ENCODE results near the gene C2orf74. TPM values are rescaled to one million over a fixed set of nuclear protein-coding genes. Genes with fewer than 3 reads are reported as not detected.
"Not testable (repeated sequence)": the region's sequence is repeated elsewhere in the genome, so short reads cannot be mapped to it uniquely, and the experiment has no call there.

The C2orf74 gene
- 10.5 and 13.4 TPM in 2 replicates for total RNA-seq (2014; rRNA removed; shearing (Covaris generic))

GRCh38 chr2:61161888-61162287 lies at the start of gene C2orf74:
Gene C2orf74 (plus strand): TSS chr2:61162188. CDS start chr2:61162515, 327 bp downstream.
- no peak for DNase-seq (ENCODE audit: low read depth)

- no peak for DNase-seq (ENCODE audit: low read depth)
Measured at GRCh38 chr2:61114147-61114546, 47.8 kb upstream of the C2orf74 start.

- no peak for DNase-seq (ENCODE audit: low read depth)
Measured at GRCh38 chr2:61116302-61116701, 45.7 kb upstream of the C2orf74 start.

- DNase-seq (ENCODE audit: low read depth): peak; percentile 17
Measured at GRCh38 chr2:61117534-61117933, 44.5 kb upstream of the C2orf74 start.

- no peak for DNase-seq (ENCODE audit: low read depth)
Measured at GRCh38 chr2:61125123-61125710, 36.8 kb upstream of the C2orf74 start.

GRCh38 chr2:61125798-61126197 lies 36.2 kb upstream of the C2orf74 start:
- DNase-seq (ENCODE audit: low read depth): no peak

- DNase-seq (ENCODE audit: low read depth): not testable (repeated sequence)
Measured at GRCh38 chr2:61128122-61128521, 33.9 kb upstream of the C2orf74 start.

GRCh38 chr2:61134141-61134540 lies 27.8 kb upstream of the C2orf74 start:
- no peak for DNase-seq (ENCODE audit: low read depth)

GRCh38 chr2:61135510-61135909 lies 26.5 kb upstream of the C2orf74 start:
- peak; percentile 21 for DNase-seq (ENCODE audit: low read depth)

- DNase-seq (ENCODE audit: low read depth): no peak
Measured at GRCh38 chr2:61138859-61139258, 23.1 kb upstream of the C2orf74 start.

GRCh38 chr2:61141151-61141550 lies 20.8 kb upstream of the C2orf74 start:
- no peak for DNase-seq (ENCODE audit: low read depth)

GRCh38 chr2:61144697-61145268 lies 17.2 kb upstream of the C2orf74 start:
- DNase-seq (ENCODE audit: low read depth): peak; percentile 97

- no peak for DNase-seq (ENCODE audit: low read depth)
Measured at GRCh38 chr2:61145990-61146389, 16.0 kb upstream of the C2orf74 start.

- not testable (repeated sequence) for DNase-seq (ENCODE audit: low read depth)
Measured at GRCh38 chr2:61148091-61148490, 13.9 kb upstream of the C2orf74 start.

GRCh38 chr2:61149074-61149473 lies 12.9 kb upstream of the C2orf74 start:
- DNase-seq (ENCODE audit: low read depth): no peak

GRCh38 chr2:61151436-61151835 lies 10.6 kb upstream of the C2orf74 start:
- peak; percentile 7 for DNase-seq (ENCODE audit: low read depth)

- no peak for DNase-seq (ENCODE audit: low read depth)
Measured at GRCh38 chr2:61157371-61158003, 4.5 kb upstream of the C2orf74 start.

GRCh38 chr2:61158356-61158955 lies 3.5 kb upstream of the C2orf74 start:
- DNase-seq (ENCODE audit: low read depth): no peak

GRCh38 chr2:61162721-61163120 lies 733 bp downstream of the C2orf74 start:
- no peak for DNase-seq (ENCODE audit: low read depth)

GRCh38 chr2:61165082-61165481 lies 3.1 kb downstream of the C2orf74 start:
- DNase-seq (ENCODE audit: low read depth): not testable (repeated sequence)

GRCh38 chr2:61165946-61166345 lies 4.0 kb downstream of the C2orf74 start:
- no peak for DNase-seq (ENCODE audit: low read depth)

- DNase-seq (ENCODE audit: low read depth): no peak
Measured at GRCh38 chr2:61167579-61167978, 5.6 kb downstream of the C2orf74 start.

GRCh38 chr2:61172671-61173070 lies 10.7 kb downstream of the C2orf74 start:
- no peak for DNase-seq (ENCODE audit: low read depth)

Measured in Daoy (cell line).